NCI-H146 (cell line): ENCODE measurements around the gene RPUSD3.

Experiments used
- DNase-seq: peaks from one replicate; lab custom pipeline; 2025; lab: John Stamatoyannopoulos, UW

The RPUSD3 gene

GRCh38 chr3:9833078-9833477, 10.7 kb downstream of the RPUSD3 start:
- no peak for DNase-seq

DNA sequence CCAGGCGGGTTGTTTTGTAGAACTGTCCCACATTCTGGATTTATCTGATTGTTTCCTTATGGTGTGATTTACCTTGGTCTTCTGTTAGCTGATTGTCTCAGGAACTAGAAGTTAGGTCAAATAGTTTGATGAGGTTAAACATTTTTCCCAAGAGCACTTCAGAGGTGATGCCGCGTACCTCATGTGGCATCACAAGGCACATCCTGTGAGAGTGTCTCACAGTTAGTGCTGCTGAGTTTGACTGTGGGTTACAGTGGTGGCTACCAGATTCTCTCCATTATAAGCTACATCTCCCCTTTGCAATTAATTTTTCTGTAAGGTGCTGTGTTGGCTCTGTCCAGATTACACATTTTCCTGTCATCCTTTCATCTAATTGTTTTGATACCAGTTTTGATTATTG, 12.6 kb downstream of the RPUSD3 start:
- no peak for DNase-seq

DNA sequence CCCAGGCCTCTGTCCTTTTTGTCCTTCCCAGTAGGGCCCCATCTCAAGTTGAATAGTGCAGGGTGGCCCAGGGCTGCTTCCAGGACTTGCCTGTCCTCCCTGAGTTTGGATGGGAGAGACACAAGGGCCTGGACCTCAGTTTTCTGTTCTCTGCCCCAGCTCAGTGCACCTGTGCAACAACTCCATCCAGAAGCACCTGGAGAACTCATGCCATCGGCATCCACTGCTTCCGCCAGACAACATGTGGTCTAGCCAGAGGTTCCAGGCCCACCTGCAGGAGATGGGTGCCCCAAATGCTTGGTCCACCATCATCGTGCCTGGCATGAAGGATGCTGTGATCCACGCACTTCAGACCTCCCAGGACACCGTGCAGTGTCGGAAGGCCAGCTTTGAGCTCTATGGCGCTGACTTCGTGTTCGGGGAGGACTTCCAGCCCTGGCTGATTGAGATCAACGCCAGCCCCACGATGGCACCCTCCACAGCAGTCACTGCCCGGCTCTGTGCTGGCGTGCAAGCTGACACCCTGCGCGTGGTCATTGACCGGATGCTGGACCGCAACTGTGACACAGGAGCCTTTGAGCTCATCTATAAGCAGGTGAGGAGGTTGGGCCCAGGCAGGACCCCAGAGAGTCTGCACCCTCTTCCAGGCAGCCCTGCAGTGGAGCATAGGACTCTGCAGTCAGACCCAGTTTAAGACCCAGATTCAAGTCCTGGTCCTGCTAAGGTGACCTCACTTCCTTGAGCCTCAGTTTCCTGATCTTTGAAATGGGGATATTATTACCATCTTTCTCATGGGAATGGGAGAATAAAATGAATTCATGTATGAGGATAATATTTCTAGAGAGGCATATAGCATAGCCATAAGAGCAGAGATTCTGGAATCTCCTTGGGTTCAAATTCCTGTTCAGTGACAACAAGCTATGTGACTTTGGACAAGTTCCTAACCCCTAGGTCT, 14.7 kb downstream of the RPUSD3 start:
- DNase-seq, result no peak

GRCh38 chr3:9826815-9827573, 16.8 kb downstream of the RPUSD3 start:
- DNase-seq, result no peak

- DNase-seq, result no peak
These were observed 18.3 kb downstream of the RPUSD3 start for GRCh38 chr3:9825451-9826040.

DNA sequence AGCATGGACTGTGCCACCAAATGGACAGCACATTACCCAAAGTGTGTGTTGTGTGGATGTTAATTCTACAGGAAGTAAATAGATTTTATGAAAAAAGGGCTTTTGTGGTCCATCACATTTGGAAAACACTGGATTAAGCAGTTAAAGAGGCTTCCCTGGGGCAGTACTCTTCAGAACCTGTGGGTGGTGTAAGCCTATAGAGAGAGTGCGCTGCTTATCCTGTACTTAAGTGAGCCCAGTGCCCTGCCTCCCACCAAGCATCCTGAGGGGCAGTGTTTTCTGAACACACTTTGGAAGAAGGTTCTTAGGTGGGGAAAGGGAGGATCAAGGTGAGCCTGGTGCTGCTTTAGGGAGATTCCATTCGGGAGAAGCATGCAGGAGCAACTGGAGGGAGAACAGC, 22.9 kb downstream of the RPUSD3 start:
- DNase-seq, result no peak

DNA sequence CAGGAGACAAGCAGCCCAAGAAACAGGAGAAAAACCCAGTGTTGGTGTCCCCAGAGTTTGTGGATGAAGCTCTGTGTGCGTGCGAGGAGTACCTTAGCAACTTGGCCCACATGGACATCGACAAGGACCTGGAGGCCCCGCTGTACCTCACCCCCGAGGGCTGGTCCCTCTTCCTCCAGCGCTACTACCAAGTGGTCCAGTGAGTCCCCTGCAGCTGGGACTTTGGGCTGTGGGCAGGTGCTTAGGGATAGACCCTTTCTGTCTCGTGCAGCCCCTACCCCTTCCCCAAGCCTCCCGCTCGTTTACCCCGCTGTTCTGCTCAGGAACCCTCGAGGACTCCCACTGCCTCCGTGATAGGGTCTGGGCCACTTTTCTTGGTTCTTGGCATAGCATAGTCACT, 23.3 kb downstream of the RPUSD3 start:
- no peak for DNase-seq

DNA sequence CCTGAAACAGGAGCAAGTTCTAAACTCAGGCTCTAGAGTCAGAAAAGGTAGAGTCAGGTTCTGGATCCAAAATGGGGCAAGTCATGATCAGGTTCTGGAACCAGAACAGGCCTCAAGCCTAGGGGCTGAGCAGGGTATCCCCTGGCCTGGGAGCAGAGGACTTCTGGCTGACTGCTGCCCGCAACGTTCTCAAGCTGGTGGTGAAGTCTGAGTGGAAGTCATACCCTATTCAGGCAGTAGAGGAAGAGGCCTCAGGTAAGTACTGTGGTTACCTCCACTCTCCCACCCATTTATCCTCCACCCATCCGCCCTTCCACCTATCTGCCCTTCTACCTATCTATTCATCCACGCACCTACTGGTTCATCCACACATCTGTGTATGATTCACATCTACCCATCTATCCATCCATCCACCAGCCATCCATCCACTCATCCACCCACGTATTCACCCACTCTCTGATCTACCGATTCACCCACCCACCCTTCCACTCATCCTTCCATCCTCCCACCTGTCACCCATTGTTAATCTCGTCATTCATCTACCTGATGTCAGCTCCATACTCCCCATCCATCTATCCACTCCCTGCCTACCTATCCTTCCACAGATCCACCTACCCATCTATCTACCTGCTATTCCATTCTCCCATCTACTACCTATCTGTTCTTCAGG, 25.0 kb downstream of the RPUSD3 start:
- no peak for DNase-seq

DNA sequence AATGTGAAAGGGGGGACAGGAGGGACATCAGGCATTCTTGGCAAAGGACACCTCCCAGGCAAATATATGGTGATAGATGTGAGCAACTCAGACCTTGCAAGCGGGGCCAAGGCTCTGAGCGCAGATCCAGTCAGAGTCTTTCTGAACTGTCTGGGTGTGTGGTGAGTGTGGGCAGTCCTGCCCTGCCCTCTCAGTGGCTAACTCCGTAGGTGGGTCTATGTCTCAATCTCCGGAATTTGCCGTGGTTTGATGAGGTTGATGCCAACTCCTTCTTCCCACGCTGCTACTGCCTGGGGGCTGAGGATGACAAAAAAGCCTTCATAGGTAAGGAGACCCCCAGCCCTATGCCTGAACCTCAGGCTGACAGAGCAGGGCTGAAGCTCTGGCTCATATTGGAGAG, 26.4 kb downstream of the RPUSD3 start:
- DNase-seq, result no peak

DNA sequence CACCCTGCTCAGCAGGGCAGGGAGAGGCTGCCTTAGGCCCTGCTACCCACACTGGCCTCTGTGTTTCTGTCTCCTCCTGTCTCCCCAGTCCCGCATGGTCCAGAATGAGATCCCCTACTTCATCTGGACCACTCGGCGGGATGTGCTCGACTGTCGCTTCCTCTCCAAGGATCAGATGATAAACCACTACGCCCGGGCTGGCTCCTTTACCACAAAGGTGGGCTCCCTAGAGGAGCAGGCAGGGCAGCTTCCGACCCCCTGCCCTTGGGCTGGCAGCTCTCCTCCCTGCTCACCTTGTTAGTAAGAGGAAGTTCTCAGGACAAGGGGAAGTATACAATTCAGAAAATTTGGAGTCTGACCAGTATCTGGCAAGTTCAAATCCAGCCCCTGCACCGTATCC, 27.8 kb downstream of the RPUSD3 start:
- DNase-seq, result no peak

DNA sequence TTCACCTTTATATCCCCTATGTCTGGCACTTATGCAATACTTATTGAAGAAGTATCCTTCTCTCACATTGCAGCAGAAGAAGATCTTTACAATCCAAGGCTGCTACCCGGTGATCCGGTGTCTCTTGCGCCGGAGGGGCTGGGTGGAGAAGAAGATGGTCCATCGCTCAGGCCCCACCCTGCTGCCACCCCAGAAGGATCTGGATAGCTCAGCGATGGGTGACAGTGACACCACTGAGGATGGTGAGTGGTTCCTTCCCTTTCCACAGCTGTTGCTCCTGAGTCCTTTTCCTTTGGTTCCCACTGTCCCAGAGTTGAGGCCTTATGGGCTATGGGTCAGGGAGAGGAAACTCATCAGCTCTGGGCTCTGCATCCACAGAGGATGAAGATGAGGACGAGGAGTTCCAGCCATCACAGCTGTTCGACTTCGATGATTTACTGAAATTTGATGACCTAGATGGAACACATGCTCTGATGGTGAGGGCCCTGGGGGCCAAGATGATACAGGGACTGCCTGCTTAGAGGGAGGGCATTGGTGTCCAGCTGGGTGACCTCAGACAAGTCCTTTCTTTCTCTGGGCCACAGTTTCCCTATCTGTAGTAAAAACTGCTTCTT, 30.8 kb downstream of the RPUSD3 start:
- DNase-seq, result no peak

- DNase-seq, result no peak
These were observed 33.0 kb downstream of the RPUSD3 start for GRCh38 chr3:9810846-9811245.

- no peak for DNase-seq
These were observed 33.4 kb downstream of the RPUSD3 start for GRCh38 chr3:9810433-9810770.

GRCh38 chr3:9809615-9810432, 34.0 kb downstream of the RPUSD3 start, which contains the start of gene TTLL3:
TTLL3 (plus strand) TSS chr3:9810262; CDS start chr3:9810662, 400 bp downstream.
- DNase-seq, result peak; percentile 72

DNA sequence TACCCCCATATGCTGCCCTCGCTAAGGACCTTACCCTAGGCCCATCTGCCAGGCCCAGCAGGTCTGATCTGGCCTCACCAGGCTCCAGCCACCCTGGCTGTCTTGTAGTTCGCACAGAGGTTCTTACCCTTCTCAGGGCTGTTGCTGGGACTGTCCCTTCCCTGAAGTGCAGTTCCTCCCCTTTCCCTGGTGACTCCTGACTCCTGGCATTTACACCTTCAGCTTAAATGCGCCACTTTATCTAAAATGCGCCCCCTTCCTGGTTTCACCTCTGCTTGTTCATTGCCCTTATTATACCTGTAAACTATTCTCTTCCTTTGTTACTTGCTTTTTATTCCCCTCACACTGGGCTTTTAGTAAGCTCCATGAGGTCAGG, 34.6 kb downstream of the RPUSD3 start:
- DNase-seq, result no peak

GRCh38 chr3:9808345-9809037, 35.3 kb downstream of the RPUSD3 start:
- DNase-seq, result peak; percentile 17

- no peak for DNase-seq
These were observed 35.8 kb downstream of the RPUSD3 start for GRCh38 chr3:9807981-9808344.

- DNase-seq, result no peak
These were observed 36.9 kb downstream of the RPUSD3 start for GRCh38 chr3:9806688-9807589.

DNA sequence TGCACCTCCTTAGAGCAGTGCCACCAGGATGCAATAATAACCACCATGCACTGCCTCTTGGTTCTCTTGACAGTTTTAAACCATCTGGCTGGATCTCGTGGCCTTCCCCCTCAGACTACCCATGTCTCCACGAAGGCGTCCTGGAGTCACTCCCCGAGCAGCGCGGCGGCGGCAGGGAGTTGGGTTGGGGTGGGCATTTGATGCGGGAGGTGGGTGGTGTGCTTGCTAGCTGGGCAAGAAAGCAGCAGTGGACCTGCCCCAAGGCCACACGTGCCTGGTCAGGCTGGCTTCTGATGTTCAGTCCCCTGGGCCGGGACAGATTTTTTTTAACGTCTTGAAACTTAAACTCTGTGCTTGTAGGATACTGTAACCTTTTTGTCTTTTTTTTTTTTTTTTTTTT, 37.7 kb downstream of the RPUSD3 start:
- DNase-seq, result no peak
